Measurements from ENCODE around the gene PIGL. TPM values are rescaled to one million over a fixed set of nuclear protein-coding genes. Genes with fewer than 3 reads are reported as not detected.
A peak's percentile ranks its signal among the peaks of the same experiment; 100 is the strongest.
"Not testable (repeated sequence)": the region's sequence is repeated elsewhere in the genome, so short reads cannot be mapped to it uniquely, and the experiment has no call there.

PIGL gene
- total RNA-seq, 4 donors from 2014 or later, result 42.4 to 87.6 (median 66.1) TPM

- H3K4me1 ChIP-seq, result peaks cover 0 to 52% (median 24%) of the 10 kb centered on the region in 4 donors
- DNase-seq (ENCODE audit: low spot score in 2 of 2), result no peak
- H3K27ac ChIP-seq, result peak overlapping the region; percentile 93 to 95 (median 94)
- no peaks in the 10 kb centered on the region for H3K27me3 ChIP-seq
- H3K4me3 ChIP-seq, result peak overlapping the region; percentile 69 to 92 (median 84)
- no peaks in the 10 kb centered on the region for H3K36me3 ChIP-seq
- TF ChIP-seq CTCF (IDR thresholded peaks at IDR 0.05) (no peak), EP300 (IDR thresholded peaks at IDR 0.05) (no peak), POLR2A (IDR thresholded peaks at IDR 0.05) (no peak)
- H3K9me3 ChIP-seq, result no peaks in the 10 kb centered on the region
- WGBS, 2 donors, result 4 to 5% methylated on average over 16 of the region's 16 CpGs
Observed at GRCh38 chr17:16214190-16215001, 2.6 kb upstream of the PIGL start.

- H3K27me3 ChIP-seq, result no peaks in the 10 kb centered on the region
- H3K4me3 ChIP-seq, result peak overlapping the region; percentile 69 to 92 (median 84)
- no peak for TF ChIP-seq POLR2A (IDR thresholded peaks at IDR 0.05)
- no peak for TF ChIP-seq EP300 (IDR thresholded peaks at IDR 0.05)
- TF ChIP-seq CTCF (IDR thresholded peaks at IDR 0.05), result no peak
- no peaks in the 10 kb centered on the region for H3K36me3 ChIP-seq
- peaks cover 0 to 52% (median 24%) of the 10 kb centered on the region in 4 donors for H3K4me1 ChIP-seq
- peak overlapping the region; percentile 93 to 95 (median 94) for H3K27ac ChIP-seq
- H3K9me3 ChIP-seq, result no peaks in the 10 kb centered on the region
- DNase-seq (ENCODE audit: low spot score in 2 of 2), result peak in 1 of 2 donors; percentile 24
- WGBS, 2 donors, result 0 to 1% methylated on average over 15 to 26 of the region's 27 CpGs
Observed at GRCh38 chr17:16215002-16215272, 2.1 kb upstream of the PIGL start.

GRCh38 chr17:16215273-16215964 is 1.6 kb upstream of the PIGL start, which contains the start of gene NCOR1:
Gene NCOR1 (minus strand): TSS chr17:16215534. CDS start chr17:16194569, 20,965 bp downstream.
- Histone ChIP-seq H3K4me3 (peak within 1 kb of the TSS; percentile 69 to 92 (median 84)), H3K27me3 (no peaks in the 10 kb centered on the region), H3K36me3 (no peaks in the 10 kb centered on the region), H3K4me1 (peaks cover 0 to 52% (median 24%) of the 10 kb centered on the region in 4 donors), H3K9me3 (no peaks in the 10 kb centered on the region), H3K27ac (peak within 1 kb of the TSS; percentile 93 to 95 (median 94))
- peak; percentile 80 to 82 for DNase-seq (ENCODE audit: low spot score in 2 of 2)
- WGBS, 2 donors, result 0% methylated on average over 43 to 50 of the region's 82 CpGs
- TF ChIP-seq POLR2A (IDR thresholded peaks at IDR 0.05) (peak; percentile 42 to 80), CTCF (IDR thresholded peaks at IDR 0.05) (peak in 4 of 5 experiments; percentile 5 to 62 (median 42)), EP300 (IDR thresholded peaks at IDR 0.05) (peak in 1 of 2 donors; percentile 88)

- peaks cover 0 to 52% (median 24%) of the 10 kb centered on the region in 4 donors for H3K4me1 ChIP-seq
- H3K27me3 ChIP-seq, result no peaks in the 10 kb centered on the region
- H3K4me3 ChIP-seq, result peak overlapping the region; percentile 69 to 92 (median 84)
- TF ChIP-seq EP300 (IDR thresholded peaks at IDR 0.05) (no peak), POLR2A (IDR thresholded peaks at IDR 0.05) (no peak), CTCF (IDR thresholded peaks at IDR 0.05) (no peak)
- H3K9me3 ChIP-seq, result no peaks in the 10 kb centered on the region
- H3K27ac ChIP-seq, result peak overlapping the region; percentile 93 to 95 (median 94)
- 25 to 35% methylated on average over 11 to 22 of the region's 22 CpGs for WGBS, 2 donors
- H3K36me3 ChIP-seq, result no peaks in the 10 kb centered on the region
- DNase-seq (ENCODE audit: low spot score in 2 of 2), result peak in 1 of 2 donors; percentile 24
Observed at GRCh38 chr17:16215965-16216316, 1.1 kb upstream of the PIGL start.

- not testable (repeated sequence) for H3K27me3 ChIP-seq; H3K9me3 ChIP-seq; DNase-seq (ENCODE audit: low spot score in 2 of 2); H3K36me3 ChIP-seq
- H3K4me1 ChIP-seq, result peaks cover 0 to 52% (median 24%) of the 10 kb centered on the region in 4 donors
- WGBS, 2 donors, result 76 to 80% methylated on average over 38 of the region's 38 CpGs
- H3K27ac ChIP-seq, result peak overlapping the region; percentile 53 to 95 (median 94)
- H3K4me3 ChIP-seq, result peak overlapping the region; percentile 80 to 92 (median 88)
Observed at GRCh38 chr17:16216341-16217001, 539 bp upstream of the PIGL start.

Data from tibial nerve (tissue), 4 donors.